ENCODE data around the gene SLCO2B1. TPM values are rescaled to one million over a fixed set of nuclear protein-coding genes. Genes with fewer than 3 reads are reported as not detected.

The SLCO2B1 gene
- total RNA-seq, 1 donor: not detected

GRCh38 chr11:75196426-75196825 is 45.5 kb downstream of the SLCO2B1 start:
- DNase-seq (ENCODE audit: low read depth): no peak
- no peak overlapping the region for H3K4me3 ChIP-seq (ENCODE audit: low read depth, low read length)
- no peak for TF ChIP-seq CTCF (IDR thresholded peaks at IDR 0.05; ENCODE audit: insufficient read depth, low read depth, low read length)

GRCh38 chr11:75197512-75198277 is 46.8 kb downstream of the SLCO2B1 start:
- no peak for TF ChIP-seq CTCF (IDR thresholded peaks at IDR 0.05; ENCODE audit: insufficient read depth, low read depth, low read length)
- DNase-seq (ENCODE audit: low read depth): no peak
- no peak overlapping the region for H3K4me3 ChIP-seq (ENCODE audit: low read depth, low read length)

GRCh38 chr11:75198278-75198973 is 47.5 kb downstream of the SLCO2B1 start:
- no peak for TF ChIP-seq CTCF (IDR thresholded peaks at IDR 0.05; ENCODE audit: insufficient read depth, low read depth, low read length)
- no peak overlapping the region for H3K4me3 ChIP-seq (ENCODE audit: low read depth, low read length)
- DNase-seq (ENCODE audit: low read depth): no peak

GRCh38 chr11:75199412-75199955 is 48.6 kb downstream of the SLCO2B1 start:
- no peak for DNase-seq (ENCODE audit: low read depth)
- TF ChIP-seq CTCF (IDR thresholded peaks at IDR 0.05; ENCODE audit: insufficient read depth, low read depth, low read length): no peak
- no peak overlapping the region for H3K4me3 ChIP-seq (ENCODE audit: low read depth, low read length)

- TF ChIP-seq CTCF (IDR thresholded peaks at IDR 0.05; ENCODE audit: insufficient read depth, low read depth, low read length): no peak
- DNase-seq (ENCODE audit: low read depth): no peak
- H3K4me3 ChIP-seq (ENCODE audit: low read depth, low read length): no peak overlapping the region
Measured at GRCh38 chr11:75200051-75200450, 49.1 kb downstream of the SLCO2B1 start.

- TF ChIP-seq CTCF (IDR thresholded peaks at IDR 0.05; ENCODE audit: insufficient read depth, low read depth, low read length): no peak
- DNase-seq (ENCODE audit: low read depth): no peak
- no peak overlapping the region for H3K4me3 ChIP-seq (ENCODE audit: low read depth, low read length)
Measured at GRCh38 chr11:75200531-75200930, 49.6 kb downstream of the SLCO2B1 start.

Data from fibroblast of villous mesenchyme (primary cell).